ENCODE measurements around the gene PDZD2.

- TF ChIP-seq YY1 (IDR thresholded peaks at IDR 0.05; ENCODE audit: insufficient read depth, insufficient read length) = no peak
- no peak for TF ChIP-seq ZNF274 (IDR thresholded peaks at IDR 0.05; ENCODE audit: low read depth, low read length)
- TF ChIP-seq SUZ12 (IDR thresholded peaks at IDR 0.05; ENCODE audit: extremely low read depth, insufficient read depth, insufficient read length) = no peak
These were observed 399.6 kb downstream of the PDZD2 start for GRCh38 chr5:32038523-32038922.

Data from NT2/D1 (cell line).